ENCODE measurements around the gene TNNT2. TPM values are rescaled to one million over a fixed set of nuclear protein-coding genes. Genes with fewer than 3 reads are reported as not detected.

Gene TNNT2
- total RNA-seq, 2 donors from 2014 or later, result 2.4 to 4.2 TPM

DNA sequence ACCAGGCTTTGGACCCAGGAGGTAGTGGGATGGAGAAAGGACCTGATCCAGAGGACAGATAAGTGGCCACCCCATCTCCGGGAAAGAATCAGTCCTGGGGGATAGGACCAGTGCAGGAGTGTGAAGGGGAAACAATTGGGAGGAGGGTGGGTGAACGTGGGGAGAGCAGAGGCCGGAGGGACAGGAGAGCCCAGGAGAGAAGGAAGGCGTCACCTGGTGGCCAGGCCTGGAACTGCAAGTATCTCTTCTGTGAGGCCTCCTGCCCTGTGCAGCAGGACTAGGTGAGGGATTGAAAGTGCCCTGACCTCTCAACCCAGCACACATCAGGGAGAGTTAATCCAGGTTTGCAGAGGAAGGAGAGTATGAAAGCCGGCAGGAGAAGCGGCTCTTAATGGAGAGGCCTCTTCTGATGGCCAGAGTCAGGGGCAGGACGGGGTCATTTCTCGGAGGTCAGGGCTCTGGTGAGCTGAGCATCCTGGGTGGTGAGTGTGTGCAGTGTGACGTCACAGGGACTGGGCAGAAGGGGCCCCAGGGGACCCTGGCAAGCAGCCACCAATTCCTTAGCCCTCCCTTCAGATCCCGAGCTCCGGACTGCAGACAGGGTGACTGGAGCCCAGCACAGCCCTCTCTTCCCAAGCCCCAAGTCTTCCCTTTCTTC lies 30.8 kb upstream of the TNNT2 start:
- TF ChIP-seq, protein P1, sequence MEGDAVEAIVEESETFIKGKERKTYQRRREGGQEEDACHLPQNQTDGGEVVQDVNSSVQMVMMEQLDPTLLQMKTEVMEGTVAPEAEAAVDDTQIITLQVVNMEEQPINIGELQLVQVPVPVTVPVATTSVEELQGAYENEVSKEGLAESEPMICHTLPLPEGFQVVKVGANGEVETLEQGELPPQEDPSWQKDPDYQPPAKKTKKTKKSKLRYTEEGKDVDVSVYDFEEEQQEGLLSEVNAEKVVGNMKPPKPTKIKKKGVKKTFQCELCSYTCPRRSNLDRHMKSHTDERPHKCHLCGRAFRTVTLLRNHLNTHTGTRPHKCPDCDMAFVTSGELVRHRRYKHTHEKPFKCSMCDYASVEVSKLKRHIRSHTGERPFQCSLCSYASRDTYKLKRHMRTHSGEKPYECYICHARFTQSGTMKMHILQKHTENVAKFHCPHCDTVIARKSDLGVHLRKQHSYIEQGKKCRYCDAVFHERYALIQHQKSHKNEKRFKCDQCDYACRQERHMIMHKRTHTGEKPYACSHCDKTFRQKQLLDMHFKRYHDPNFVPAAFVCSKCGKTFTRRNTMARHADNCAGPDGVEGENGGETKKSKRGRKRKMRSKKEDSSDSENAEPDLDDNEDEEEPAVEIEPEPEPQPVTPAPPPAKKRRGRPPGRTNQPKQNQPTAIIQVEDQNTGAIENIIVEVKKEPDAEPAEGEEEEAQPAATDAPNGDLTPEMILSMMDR (IDR thresholded peaks at IDR 0.05), result peak; percentile 92
- peak; percentile 93 for DNase-seq
- no peak overlapping the region for H3K4me3 ChIP-seq
- no peak overlapping the region for H3K9ac ChIP-seq (ENCODE audit: low read depth in 2 of 2, low read length in 2 of 2)
- H3K27ac ChIP-seq, result no peak overlapping the region
- peaks cover 15% of the 10 kb centered on the region for H3K4me1 ChIP-seq
- intact Hi-C loops (cut with DNase I), result no loop called here
- no peaks in the 10 kb centered on the region for H3K36me3 ChIP-seq
- H3K27me3 ChIP-seq, result no peaks in the 10 kb centered on the region
- no peaks in the 10 kb centered on the region for H3K9me3 ChIP-seq

DNA sequence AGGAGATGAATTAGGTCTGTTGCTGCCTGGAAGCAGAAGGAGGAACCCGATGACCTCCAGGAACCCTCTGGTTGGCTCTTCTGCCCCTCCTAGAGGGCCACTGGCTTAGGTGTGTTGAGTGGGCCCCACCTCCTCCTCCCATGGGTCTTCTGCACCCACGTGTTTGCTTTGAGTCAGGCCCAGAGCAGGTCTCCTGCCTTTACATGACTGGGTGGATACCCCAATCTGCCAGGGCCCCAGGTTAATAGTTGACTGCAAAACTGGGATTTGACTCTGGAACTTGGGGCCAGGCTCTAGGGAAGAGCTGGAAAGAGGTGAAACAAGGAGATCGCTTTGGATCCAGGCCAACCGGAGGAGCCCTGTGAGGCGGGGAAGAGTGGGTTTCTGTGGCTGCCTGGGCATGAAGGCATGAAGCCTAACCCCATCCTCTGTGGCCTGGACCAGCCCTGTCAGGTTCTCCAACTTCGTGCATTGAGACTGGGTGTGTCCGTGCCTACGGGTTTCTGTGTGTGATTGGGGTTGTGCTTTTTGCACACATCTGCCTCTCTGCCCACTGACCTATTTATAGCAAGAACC lies 29.4 kb upstream of the TNNT2 start:
- peak; percentile 86 for DNase-seq
- H3K36me3 ChIP-seq, result no peaks in the 10 kb centered on the region
- peaks cover 15% of the 10 kb centered on the region for H3K4me1 ChIP-seq
- TF ChIP-seq, protein P1 (IDR thresholded peaks at IDR 0.05), result no peak
- H3K27me3 ChIP-seq, result no peaks in the 10 kb centered on the region
- H3K27ac ChIP-seq, result peak overlapping the region; percentile 85
- H3K9me3 ChIP-seq, result no peaks in the 10 kb centered on the region
- peak overlapping the region in 1 of 2 donors; percentile 55 for H3K9ac ChIP-seq (ENCODE audit: low read depth in 2 of 2, low read length in 2 of 2)
- no peak overlapping the region for H3K4me3 ChIP-seq
- intact Hi-C loops (cut with DNase I), result no loop called here

DNA sequence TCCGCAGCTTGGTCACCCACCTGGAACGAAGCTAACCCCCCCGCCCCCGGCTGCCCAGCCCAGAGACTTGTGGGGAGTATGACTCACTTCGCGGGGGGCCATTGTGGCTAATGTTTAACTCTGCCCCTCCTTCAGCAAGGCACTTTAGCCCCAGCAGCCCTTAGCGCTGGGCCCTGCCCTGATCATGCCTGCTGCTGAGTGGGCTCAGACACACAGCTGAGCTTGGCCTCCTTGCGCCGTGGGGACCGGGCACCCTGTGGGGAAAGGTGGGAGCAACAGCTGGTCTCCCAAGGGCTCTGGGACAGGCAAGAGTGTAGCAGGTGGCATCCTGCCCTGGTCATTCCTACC lies 28.0 kb upstream of the TNNT2 start:
- H3K4me1 ChIP-seq, result peaks cover 16% of the 10 kb centered on the region
- peak overlapping the region; percentile 85 for H3K27ac ChIP-seq
- intact Hi-C loops (cut with DNase I), result no loop called here
- TF ChIP-seq, protein P1 (IDR thresholded peaks at IDR 0.05), result no peak
- H3K36me3 ChIP-seq, result no peaks in the 10 kb centered on the region
- H3K9me3 ChIP-seq, result no peaks in the 10 kb centered on the region
- H3K4me3 ChIP-seq, result no peak overlapping the region
- peak overlapping the region in 1 of 2 donors; percentile 71 for H3K9ac ChIP-seq (ENCODE audit: low read depth in 2 of 2, low read length in 2 of 2)
- DNase-seq, result peak; percentile 87
- no peaks in the 10 kb centered on the region for H3K27me3 ChIP-seq

DNA sequence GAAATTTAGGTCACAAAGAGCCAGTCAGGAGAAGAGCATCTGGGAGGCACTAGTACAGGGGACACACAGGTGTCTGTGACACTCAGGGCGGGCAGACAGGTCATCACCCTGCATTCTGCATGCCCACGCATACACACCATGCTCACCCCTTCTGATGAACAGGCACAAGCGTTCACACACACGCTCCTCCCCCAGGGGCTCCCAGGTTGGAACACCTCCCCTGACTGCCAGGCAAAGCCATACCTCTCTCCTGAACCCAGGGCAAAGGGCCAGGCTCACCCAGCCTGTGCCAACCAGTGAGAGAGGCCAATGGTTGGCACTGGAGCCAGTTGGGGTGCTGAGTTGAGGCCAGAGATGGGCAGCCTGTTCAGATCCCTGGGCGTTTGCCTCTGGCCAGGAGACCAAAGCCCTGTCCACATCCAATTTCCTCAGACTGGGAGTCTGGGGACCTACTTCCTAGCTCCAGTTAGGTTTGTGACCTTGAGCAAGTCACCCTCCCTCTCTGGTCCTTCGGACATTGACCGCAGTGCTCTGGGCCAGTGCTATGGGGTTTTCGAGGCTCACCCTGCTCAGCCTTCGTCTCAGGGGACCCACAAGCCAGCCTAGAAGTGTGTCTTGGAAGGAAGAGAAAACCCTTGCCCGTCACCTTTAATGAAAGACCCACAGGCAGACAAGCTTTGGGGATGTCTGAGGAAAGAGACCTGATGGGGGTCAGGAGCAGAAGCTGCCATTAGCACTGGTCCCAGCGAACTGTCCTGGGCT lies 27.4 kb upstream of the TNNT2 start:
- Histone ChIP-seq H3K4me3 (no peak overlapping the region), H3K27ac (peak overlapping the region; percentile 85), H3K27me3 (no peaks in the 10 kb centered on the region), H3K36me3 (no peaks in the 10 kb centered on the region), H3K9ac (ENCODE audit: low read depth in 2 of 2, low read length in 2 of 2) (peak overlapping the region in 1 of 2 donors; percentile 71), H3K9me3 (no peaks in the 10 kb centered on the region), H3K4me1 (peaks cover 21% of the 10 kb centered on the region)
- intact Hi-C loops (cut with DNase I), result no loop called here
- TF ChIP-seq, protein P1 (IDR thresholded peaks at IDR 0.05), result no peak
- DNase-seq, result peak; percentile 73

DNA sequence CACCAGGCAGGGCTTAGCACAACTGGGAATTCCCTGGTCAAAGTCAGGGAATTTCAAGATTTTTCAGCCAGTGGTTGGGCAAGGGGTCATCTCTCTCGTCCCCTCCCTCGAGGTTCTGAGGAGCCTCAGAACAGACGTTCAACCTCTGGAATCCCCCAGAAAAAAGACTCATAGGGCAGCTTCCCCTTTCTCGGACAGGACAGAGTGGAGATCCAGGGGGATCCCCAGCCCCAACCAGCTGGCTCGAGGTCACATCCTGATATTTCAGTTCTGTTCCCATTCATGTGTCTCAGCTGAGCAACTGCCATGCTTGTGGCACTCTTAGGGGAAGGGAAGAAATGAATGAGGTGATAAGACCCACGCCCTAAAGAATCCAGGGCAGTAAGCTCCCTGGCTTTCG lies 26.6 kb upstream of the TNNT2 start:
- H3K4me3 ChIP-seq, result no peak overlapping the region
- TF ChIP-seq, protein P1 (IDR thresholded peaks at IDR 0.05), result no peak
- peak; percentile 31 for DNase-seq
- intact Hi-C loops (cut with DNase I), result no loop called here
- H3K9ac ChIP-seq (ENCODE audit: low read depth in 2 of 2, low read length in 2 of 2), result peak overlapping the region in 1 of 2 donors; percentile 71
- peaks cover 21% of the 10 kb centered on the region for H3K4me1 ChIP-seq
- H3K27me3 ChIP-seq, result peaks cover 5% of the 10 kb centered on the region
- peak overlapping the region; percentile 85 for H3K27ac ChIP-seq
- H3K36me3 ChIP-seq, result no peaks in the 10 kb centered on the region
- no peaks in the 10 kb centered on the region for H3K9me3 ChIP-seq
